Activated CD4-positive, alpha-beta T cell treated with anti-CD3 and anti-CD28 coated beads for 4 hours (primary cell): Measurements from ENCODE around the gene RSAD1.
"Not testable (repeated sequence)": the region's sequence is repeated elsewhere in the genome, so short reads cannot be mapped to it uniquely, and the experiment has no call there.

Experiments
- DNase-seq, 2 donors: peaks; one replicate each; pipeline ENCODE4 v3.0.0-alpha.2; 2020

RSAD1 gene

GRCh38 chr17:50458701-50459676 is 19.7 kb upstream of the RSAD1 start:
- DNase-seq, result no peak

DNA sequence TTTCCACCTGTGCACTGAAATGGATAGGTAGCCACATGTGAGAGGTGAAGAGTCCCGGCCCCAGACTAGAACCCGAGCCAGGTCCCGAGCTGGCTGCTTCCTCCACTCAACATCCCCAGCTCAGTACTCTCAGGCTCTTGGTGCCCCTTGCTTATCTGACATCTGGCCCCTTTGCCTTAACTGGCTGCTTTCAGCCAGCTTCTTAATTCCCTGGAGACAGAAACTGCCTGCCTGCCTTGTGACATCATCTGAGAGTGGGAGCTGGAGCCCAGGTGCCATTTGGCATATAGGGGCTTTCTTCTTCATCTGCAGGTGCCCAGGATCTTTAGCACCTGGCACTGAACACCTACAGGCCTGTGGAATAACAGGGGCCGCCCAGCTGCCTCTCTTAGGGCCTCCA is 18.9 kb upstream of the RSAD1 start:
- no peak for DNase-seq

DNA sequence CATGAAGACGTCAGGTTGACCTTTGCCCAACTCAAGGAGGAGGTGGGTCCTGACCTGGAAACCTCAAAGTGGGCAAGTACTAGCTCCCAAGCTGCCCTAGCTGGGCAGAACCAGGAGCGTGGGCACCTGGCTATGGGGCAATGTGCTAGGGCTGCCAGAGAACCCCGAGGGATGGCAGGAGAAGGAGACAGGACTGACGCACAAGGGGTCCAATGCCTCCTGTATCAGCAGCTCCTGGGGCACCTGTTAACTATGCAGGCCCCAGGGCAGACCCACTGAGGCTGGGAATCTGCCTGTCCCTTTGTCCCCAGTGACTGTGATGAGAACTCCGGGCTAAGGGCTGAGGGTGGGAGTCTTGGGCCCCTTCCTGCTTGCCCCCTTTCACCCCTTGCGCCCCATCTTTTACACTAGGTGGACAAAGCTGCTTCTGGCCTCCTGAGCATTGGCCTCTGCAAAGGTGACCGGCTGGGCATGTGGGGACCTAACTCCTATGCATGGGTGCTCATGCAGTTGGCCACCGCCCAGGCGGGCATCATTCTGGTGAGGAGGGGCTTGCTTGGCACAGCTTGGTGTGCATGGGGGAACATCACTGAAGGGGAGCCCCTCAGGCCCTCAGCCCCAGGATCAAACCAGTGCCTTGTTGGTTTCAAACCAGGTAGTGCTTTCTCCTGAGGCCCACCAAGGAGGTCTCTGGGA is 17.7 kb upstream of the RSAD1 start:
- no peak for DNase-seq

DNA sequence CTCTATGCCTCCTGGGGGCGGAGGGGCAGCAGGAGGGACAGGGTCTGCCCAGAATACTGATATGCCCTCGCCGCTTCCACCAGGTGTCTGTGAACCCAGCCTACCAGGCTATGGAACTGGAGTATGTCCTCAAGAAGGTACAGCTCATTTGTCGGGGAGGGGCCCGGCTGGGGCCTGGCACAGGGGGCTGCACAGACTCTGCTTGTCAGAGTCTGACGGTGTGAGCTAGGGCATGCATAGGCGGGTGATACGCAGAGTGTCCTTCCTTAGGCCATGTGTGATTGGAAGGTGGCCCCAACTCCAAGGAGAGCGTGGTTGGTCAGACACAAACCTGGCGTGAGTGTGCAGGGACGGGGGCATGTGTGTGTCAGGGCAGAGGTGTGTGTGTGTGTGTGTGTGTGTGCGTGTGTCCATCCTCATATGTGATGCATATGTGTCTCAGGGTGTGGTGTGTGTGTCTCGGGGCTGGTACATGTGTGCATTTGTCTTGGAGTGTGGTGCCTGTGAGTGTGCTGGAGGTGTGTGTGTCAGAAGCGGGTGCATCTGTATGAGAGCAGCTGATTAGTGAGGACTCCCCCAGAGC is 17.0 kb upstream of the RSAD1 start:
- no peak for DNase-seq

DNA sequence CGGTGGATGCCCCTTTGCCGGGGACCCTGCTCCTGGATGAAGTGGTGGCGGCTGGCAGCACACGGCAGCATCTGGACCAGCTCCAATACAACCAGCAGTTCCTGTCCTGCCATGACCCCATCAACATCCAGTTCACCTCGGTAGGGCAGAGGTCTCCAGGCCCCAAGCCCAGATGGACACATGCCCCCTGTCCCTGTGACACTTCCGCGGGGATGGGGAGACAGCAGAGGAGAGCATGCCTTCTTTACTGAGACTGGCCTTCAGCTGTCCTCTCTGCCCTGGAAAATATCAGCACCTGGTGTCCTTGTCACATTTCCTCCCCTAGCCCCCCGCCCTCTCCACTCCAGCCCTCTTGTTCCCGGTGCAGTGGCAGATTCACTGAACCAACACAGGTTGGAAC is 16.2 kb upstream of the RSAD1 start:
- DNase-seq, result no peak

DNA sequence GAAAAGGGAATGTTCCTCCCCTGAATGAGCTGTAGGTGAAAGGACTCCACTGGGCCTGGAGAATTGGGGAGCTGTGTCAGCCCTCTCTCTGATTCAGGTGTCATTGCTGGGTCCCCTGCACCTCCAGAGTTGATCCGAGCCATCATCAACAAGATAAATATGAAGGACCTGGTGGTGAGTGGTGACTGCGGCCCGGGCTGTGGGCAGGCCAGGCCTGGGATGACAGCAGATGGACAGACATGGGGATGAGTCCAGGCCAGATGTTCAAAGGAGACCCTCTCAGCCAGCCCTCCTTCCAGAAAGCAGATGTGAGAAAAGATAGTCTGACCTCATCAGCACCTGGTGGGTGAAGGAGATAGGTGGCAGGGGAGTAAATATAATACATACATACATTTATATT is 14.5 kb upstream of the RSAD1 start:
- no peak for DNase-seq

- DNase-seq, result no peak
These were observed 13.9 kb upstream of the RSAD1 start for GRCh38 chr17:50464736-50465135.

DNA sequence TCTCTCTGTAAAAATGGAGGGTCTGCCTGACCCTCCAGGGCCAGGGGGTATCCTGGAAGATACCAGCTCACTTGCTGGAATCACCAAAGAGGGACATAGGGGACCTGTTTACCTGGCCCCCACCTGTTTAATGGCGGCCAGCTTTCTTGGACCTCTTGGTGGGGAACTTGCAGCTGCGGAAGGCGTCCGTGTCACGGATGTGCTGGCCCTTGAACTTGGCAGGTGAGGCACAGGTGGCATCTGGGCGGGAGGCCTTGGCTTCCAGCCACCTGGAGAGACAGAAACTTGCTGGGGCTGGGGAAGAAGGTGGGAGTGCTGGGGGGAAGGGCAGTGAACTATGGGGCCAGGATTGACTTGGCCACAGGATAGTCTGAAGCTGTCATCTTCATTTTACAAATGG is 13.5 kb upstream of the RSAD1 start:
- DNase-seq, result no peak

DNA sequence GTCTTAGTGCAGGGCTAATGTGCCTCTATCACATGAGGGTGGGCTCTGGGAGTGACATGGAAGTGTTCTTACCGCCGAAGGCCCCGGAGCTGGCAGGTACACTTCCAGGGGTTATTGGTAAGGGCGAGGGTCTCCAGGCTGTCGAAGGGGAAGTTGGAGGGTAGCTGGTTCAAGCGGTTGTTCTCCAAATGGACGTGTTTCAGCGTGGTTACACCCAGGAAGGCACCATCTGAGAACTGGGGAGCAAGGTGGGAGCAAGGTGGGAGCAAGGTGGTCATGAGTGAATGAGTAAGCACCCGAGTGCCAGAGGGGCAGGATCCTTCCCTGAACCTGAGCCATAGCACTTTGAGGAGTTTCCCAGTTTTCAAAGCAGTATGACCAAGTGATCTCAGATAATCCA is 13.0 kb upstream of the RSAD1 start:
- no peak for DNase-seq

DNA sequence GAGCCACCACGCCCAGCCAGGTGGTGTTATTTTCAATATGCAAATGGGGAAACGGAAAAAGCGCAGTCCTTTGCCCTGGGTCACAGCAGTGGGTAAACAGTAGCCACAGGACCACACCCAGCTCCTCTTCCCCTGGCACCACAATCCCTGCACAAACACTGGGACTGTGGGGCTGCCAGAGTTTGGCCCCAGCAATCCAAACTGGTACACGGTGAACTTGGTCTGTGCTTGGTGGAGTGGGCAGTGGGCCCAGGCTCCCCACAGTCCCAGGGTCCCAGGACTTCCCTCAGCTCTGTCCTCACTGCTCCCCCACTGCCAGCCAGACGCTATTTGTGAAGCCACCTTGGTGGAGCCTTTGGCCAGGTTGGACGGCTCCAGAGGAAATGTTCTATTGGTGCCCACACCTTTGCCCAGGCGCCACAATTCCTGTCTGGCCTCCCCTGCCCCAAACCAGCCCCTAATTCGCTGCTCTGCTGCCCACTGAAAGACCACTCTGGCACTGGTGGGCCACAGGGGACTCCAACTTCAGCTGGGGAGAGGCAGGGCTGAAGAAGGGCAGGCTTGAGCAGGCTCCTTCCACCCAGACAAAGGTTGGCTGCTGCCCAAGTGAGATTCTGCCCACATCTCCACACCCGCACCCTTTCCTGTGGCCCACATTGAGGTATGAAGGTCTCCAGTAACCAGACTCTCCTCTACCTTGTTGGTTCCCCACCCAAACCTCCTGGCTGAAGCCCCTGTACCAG is 12.1 kb upstream of the RSAD1 start:
- DNase-seq, result no peak

DNA sequence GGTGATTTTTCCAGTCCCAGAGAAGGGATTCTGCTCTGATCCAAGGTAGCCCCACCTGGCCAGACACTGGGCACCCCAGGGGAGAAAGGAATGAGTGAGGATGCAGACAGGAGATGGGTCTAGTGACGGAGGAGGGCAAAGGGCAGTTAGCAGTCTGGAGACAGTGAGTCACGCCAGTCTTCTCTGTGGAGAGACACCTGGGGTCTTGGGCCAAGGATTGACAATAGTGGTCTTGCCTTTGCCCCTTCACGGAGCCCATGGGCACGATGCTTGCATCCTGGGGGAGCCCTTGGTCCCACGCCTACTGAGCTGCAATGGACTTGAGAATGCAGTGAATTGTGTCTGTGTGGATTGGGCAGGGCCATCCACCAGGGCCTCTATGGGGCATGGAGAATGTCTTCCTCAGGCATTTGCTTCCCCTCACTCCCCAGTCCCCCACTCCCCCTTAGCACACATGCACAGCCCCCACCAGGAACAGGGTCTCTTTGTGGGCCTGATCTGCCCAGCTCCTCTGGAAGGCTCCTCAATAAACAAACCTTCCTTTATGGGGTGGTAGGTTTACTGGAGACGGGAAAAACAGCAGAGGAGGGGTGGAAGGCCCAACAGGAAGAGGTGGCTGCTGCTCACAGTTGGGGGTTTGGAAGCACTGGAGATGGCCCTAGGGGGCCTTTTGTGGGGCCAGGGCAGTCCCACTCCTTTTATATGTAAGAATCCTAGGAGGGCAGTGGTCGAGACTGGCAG is 11.4 kb upstream of the RSAD1 start:
- DNase-seq, result no peak

DNA sequence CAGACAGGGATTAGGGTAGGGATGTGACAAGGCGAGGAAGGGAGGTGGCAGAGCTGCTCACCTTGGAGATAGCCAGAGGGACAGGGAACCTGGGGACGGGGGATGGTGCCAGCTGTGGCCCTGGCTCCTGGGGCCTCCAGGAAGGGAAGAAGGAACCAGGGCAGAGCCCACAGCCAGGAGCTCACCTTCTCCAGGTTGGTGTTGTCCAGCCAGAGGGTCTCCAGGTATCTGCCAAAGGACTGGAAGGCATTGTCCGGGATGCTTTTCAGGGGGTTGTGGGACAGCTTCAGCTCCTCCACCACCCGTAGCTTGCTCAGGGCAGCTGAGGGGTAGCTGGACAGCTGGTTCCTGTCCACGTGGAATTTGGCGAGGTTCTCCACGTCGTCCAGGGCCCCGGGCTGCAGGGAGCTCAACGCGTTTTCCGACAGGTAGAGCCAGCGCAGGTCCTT is 10.8 kb upstream of the RSAD1 start:
- DNase-seq, result no peak

- no peak for DNase-seq
These were observed 10.1 kb upstream of the RSAD1 start, which contains the start of gene CHAD for GRCh38 chr17:50468304-50469207. Gene CHAD (minus strand): TSS chr17:50468880. CDS start chr17:50468813, 67 bp downstream.

DNA sequence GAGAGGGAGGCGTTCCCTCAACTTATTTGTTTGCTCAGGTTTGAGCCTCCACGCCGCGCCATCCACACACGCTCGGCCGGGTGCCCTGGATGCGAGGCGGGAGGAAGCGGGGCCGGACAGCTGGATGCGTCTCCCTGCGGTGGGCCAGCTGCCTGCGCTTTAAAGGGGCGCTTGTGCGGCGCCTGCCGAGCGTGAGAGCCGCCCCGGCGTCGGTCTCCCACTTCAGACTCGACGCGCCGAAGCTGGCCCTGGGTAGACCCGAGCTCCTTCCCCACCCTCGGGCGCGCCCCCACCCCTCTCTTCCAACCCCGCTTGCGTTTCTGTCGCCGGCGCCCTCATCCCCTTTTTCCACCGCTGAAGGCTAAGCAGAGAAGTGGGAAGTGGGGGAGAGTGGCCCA is 9.5 kb upstream of the RSAD1 start:
- no peak for DNase-seq

DNA sequence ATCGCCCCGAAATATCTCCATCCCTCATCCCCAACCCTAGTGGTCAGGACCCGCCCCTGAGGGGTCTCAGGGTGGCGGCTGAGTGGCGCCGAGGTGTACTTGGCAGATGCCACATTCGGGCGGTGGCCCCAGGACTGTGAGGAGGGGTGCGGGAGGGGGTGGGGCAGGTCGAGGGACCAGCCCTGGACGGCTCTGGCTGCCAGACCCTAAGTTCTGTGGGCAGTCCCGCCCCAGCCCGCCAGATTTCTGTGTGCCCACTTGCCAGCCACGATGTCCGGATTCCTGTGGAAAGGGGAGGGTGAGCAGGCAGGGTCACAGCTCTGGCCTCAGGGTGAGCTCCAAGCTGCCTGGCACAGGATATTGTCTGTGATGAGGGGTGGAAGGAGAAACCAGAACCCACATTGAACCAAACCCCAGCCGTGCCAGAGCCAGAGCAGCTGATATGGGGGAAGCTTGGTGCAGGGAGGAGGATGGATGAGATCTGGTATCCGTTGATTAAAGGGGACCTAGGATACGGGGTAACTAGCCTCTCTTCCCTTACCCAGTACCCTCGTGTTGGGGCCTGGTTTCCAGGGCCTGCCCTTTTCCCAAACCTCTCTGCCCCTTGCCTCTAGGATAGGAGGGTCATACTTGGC is 8.9 kb upstream of the RSAD1 start:
- DNase-seq, result no peak

DNA sequence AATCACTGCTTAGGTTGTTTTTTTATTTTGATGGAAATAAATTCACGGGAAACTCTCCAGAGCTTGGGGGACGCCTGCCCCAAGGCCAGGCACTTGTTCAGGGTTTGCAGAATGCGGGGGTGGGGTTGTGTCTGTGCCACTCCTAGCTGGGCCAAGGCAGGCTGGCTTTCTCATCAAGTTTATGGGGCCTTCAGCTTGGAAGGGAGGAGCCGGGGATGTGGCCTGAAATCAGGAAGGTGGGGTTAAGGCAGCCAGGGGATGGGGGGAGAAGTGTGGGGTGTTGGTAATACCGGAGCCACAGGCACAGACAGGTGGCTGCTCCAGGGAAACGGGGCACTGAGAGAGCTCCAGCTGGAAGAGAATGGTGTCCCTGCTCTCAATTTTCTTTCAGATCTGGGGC is 8.2 kb upstream of the RSAD1 start:
- no peak for DNase-seq

DNA sequence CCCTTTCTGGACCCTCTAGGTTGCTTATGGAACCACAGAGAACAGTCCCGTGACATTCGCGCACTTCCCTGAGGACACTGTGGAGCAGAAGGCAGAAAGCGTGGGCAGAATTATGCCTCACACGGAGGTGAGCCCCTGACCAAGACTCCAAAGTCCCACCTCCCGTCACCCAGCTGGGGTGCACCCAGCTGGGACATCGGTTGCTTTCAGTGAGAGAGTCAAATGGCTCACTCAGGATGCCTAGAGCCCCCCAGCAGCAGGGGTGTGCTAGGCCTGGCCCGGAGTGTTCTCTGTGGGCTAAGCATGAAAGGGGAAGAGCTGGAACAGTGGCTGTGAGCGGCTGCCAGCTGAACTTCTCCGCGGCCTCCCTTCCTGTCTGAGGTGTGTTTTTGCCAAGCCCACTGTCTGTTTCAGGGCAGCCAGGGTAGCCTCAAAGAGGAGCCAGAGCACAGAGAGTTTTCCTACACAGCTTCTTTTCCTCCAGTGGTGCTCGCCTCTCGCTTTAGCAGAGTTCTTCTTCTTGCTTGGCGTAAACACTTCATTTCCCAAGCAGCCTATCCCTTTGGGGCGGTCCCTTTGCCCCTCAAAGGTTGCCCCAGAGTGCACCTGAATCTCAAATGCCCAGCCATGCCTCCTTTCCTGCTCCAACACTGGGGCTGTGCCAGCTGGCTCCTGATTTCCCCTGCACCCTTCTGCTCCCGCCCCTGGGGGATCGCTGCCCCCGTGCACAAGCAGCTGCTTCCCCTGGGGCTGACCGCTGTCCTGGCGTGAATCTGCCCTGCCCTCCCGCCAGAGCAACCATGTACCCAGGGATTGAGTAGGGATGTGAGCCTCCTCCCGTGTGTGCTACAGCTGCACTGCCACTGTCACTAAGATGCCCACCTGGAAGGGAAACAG is 7.4 kb upstream of the RSAD1 start:
- no peak for DNase-seq

GRCh38 chr17:50472286-50472685 is 6.4 kb upstream of the RSAD1 start:
- DNase-seq, result no peak

DNA sequence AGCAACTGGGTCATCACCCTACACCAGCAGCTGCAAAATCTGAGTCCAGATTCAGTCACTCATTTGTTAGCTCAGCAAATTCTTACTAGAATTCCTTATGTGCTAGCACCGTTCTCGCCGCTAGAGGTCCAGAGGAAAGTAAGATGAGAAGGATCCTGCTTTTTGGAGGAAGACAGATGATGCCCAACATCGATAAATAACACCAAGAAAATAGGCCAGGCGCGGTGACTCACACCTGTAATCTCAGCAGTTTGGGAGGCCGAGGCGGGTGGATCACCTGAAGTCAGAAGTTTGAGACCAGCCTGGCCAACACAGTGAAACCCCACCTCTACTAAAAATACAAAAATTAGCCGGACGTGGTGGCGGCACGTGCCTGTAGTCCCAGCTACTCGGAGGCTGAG is 5.9 kb upstream of the RSAD1 start:
- not testable (repeated sequence) for DNase-seq

GRCh38 chr17:50473901-50474300 is 4.8 kb upstream of the RSAD1 start:
- no peak for DNase-seq
